SK-N-SH treated with all-trans-retinoic acid at 6 μM for 48 hours (cell line): ENCODE results near the gene NAMPT.

Source experiments
- ARNTL ChIP-seq: fragments of 450-650 bp; formaldehyde crosslinking; IDR thresholded peaks from 2 replicates; pipeline ENCODE4 v1.5.0; 2020; ENCODE audit warnings: low read depth, mild to moderate bottlenecking, moderate library complexity, borderline replicate concordance
- CREB5 ChIP-seq: fragments of 250-450 bp; sonication (Bioruptor Pico); IDR thresholded peaks from 2 replicates; pipeline ENCODE4 v1.5.1; 2020; ENCODE audit warnings: low read depth, mild to moderate bottlenecking, moderate library complexity

- TF ChIP-seq CREB5: no peak
- TF ChIP-seq ARNTL (CRISPR knock-in tag): no peak
Measured at GRCh38 chr7:106331441-106332175, 46.8 kb upstream of the NAMPT start.
